SK-N-SH (cell line): ENCODE measurements around the gene GYPC. TPM values are rescaled to one million over a fixed set of nuclear protein-coding genes. Genes with fewer than 3 reads are reported as not detected.

ENCODE experiments used
- CTCF ChIA-PET: fragments of 300-600, 350-600 bp; formaldehyde crosslinking; extraction: SDS; loops from one replicate; lab custom pipeline; 2021; lab: Yijun Ruan, JAX
- POLR2A ChIA-PET: fragments of 350-600 bp; sonication (Branson Sonifier 250); formaldehyde crosslinking; extraction: SDS; loops from one replicate; lab custom pipeline; 2020; ENCODE audit warnings: antibody characterized with exemption, inconsistent platforms; lab: Yijun Ruan, JAX
- DNase-seq: peaks from one replicate; pipeline ENCODE4 v3.0.0; 2012
- H2AFZ ChIP-seq: fragments of 200-600 bp; sonication (generic); 2 replicates; pipeline ENCODE4 v1.8.1; 2016; ENCODE audit warnings: antibody characterized with exemption, mild to moderate bottlenecking, low read depth
- H3F3A ChIP-seq: fragments of 200-600 bp; sonication (generic); replicated peaks from 2 replicates; pipeline ENCODE3; 2016; ENCODE audit warnings: antibody characterized with exemption, mild to moderate bottlenecking; ENCODE audit not compliant: insufficient read depth
- H3K27ac ChIP-seq, 2 experiments: fragments of 200-500 bp in 1 of 2; fragments of 200-600 bp in 1 of 2; sonication (Bioruptor generic) in 1 of 2; sonication (generic), shearing (Covaris generic) in 1 of 2; 2 replicates each; pipeline versions ENCODE4 v1.5.1 to v1.6.1; 2014 to 2016; ENCODE audit warnings: low read depth in 2 of 2, inconsistent platforms in 1 of 2, low read length in 1 of 2, mild to moderate bottlenecking in 1 of 2, mixed read lengths in 1 of 2
- H3K27me3 ChIP-seq: fragments of 200-600 bp; sonication (generic), shearing (Covaris generic); 2 replicates; pipeline ENCODE4 v1.6.1; 2016; ENCODE audit warnings: mixed run types; ENCODE audit not compliant: insufficient read depth
- H3K36me3 ChIP-seq, 2 experiments: fragments of 200-500 bp in 1 of 2; fragments of 200-600 bp in 1 of 2; sonication (Bioruptor generic) in 1 of 2; sonication (generic) in 1 of 2; replicated peaks in 1 of 2; 2 replicates each; pipeline versions ENCODE3 to v1.5.1; 2014 to 2016; ENCODE audit warnings: low read length in 1 of 2, mild to moderate bottlenecking in 1 of 2; ENCODE audit not compliant: insufficient read depth in 2 of 2, control insufficient read depth in 1 of 2
- H3K4me1 ChIP-seq, 2 experiments: fragments of 200-500 bp in 1 of 2; fragments of 200-600 bp in 1 of 2; sonication (Bioruptor generic) in 1 of 2; sonication (generic), shearing (Covaris generic) in 1 of 2; 2 replicates each; pipeline versions ENCODE4 v1.5.1 to v1.6.1; 2014 to 2016; ENCODE audit warnings: low read depth in 1 of 2, low read length in 1 of 2, mixed run types in 1 of 2; ENCODE audit not compliant: insufficient read depth in 2 of 2, control insufficient read depth in 1 of 2
- H3K4me2 ChIP-seq: fragments of 200-600 bp; sonication (generic), shearing (Covaris generic); 2 replicates; pipeline ENCODE4 v1.6.1; 2017; ENCODE audit warnings: mixed run types
- H3K4me3 ChIP-seq, 2 experiments: fragments of 200-500 bp in 1 of 2; fragments of 200-600 bp in 1 of 2; sonication (Bioruptor generic) in 1 of 2; sonication (generic), shearing (Covaris generic) in 1 of 2; 2 replicates each; pipeline versions ENCODE4 v1.5.1 to v1.8.1; 2014 to 2016; ENCODE audit warnings: low read depth in 2 of 2, inconsistent platforms in 1 of 2, low read length in 1 of 2, mild to moderate bottlenecking in 1 of 2, mixed read lengths in 1 of 2, moderate library complexity in 1 of 2
- H3K79me2 ChIP-seq: fragments of 200-600 bp; sonication (generic); 2 replicates; pipeline ENCODE4 v1.8.1; 2017; ENCODE audit warnings: mild to moderate bottlenecking; ENCODE audit not compliant: insufficient read depth
- H3K9ac ChIP-seq: fragments of 200-600 bp; sonication (generic); 2 replicates; pipeline ENCODE4 v1.6.1; 2017; ENCODE audit warnings: mixed run types
- H3K9me2 ChIP-seq: fragments of 200-600 bp; sonication (generic); 2 replicates; pipeline ENCODE4 v1.6.1; 2017; ENCODE audit warnings: mixed run types
- H3K9me3 ChIP-seq: fragments of 200-600 bp; sonication (generic); 2 replicates; pipeline ENCODE4 v1.6.1; 2017; ENCODE audit warnings: mixed run types, mild to moderate bottlenecking, moderate library complexity
- H4K20me1 ChIP-seq: fragments of 200-600 bp; sonication (generic); 2 replicates; pipeline ENCODE4 v1.6.1; 2017; ENCODE audit warnings: mild to moderate bottlenecking, mixed run types; ENCODE audit not compliant: insufficient read depth
- EP300 ChIP-seq, 2 experiments: IDR thresholded peaks; 2 replicates each; pipeline versions ENCODE4 v1.4.0 to v1.6.1; 2012; ENCODE audit warnings: borderline replicate concordance in 1 of 2, low read depth in 1 of 2, low read length in 1 of 2
- EZH2phosphoT487 ChIP-seq: fragments of 200-600 bp; sonication (generic); IDR thresholded peaks from 2 replicates; pipeline ENCODE4 v1.6.1; 2017; ENCODE audit warnings: low read depth, mixed run types, mild to moderate bottlenecking, antibody characterized with exemption, moderate library complexity, borderline replicate concordance
- IRF3 ChIP-seq: fragments of 150-350 bp; IDR thresholded peaks from 2 replicates; pipeline ENCODE4 v1.6.1; 2016; ENCODE audit warnings: mild to moderate bottlenecking, low read depth, low read length
- POLR2AphosphoS5 ChIP-seq: IDR thresholded peaks from 2 replicates; pipeline ENCODE4 v1.6.1; 2012; ENCODE audit warnings: low read depth, low read length
- RAD21 ChIP-seq: IDR thresholded peaks from 2 replicates; pipeline ENCODE4 v1.6.1; 2012; ENCODE audit warnings: mild to moderate bottlenecking, low read length
- RFX5 ChIP-seq: IDR thresholded peaks from 2 replicates; pipeline ENCODE4 v1.6.1; 2012; ENCODE audit warnings: mild to moderate bottlenecking, improper control_type of control experiment, low read length
- RXRA ChIP-seq: IDR thresholded peaks from 2 replicates; pipeline ENCODE4 v1.4.0; 2012; ENCODE audit warnings: low read depth, mild to moderate bottlenecking, borderline replicate concordance
- SIN3A ChIP-seq: IDR thresholded peaks from 2 replicates; pipeline ENCODE4 v1.6.1; 2012; ENCODE audit warnings: low read depth, mild to moderate bottlenecking, low read length, moderate library complexity, borderline replicate concordance
- TCF12 ChIP-seq: IDR thresholded peaks from 2 replicates; pipeline ENCODE4 v1.4.0; 2012
- TEAD4 ChIP-seq: IDR thresholded peaks from 2 replicates; pipeline ENCODE4 v1.4.0; 2012; ENCODE audit warnings: mild to moderate bottlenecking, borderline replicate concordance; ENCODE audit not compliant: insufficient read depth
- USF2 ChIP-seq: fragments of 150-350 bp; IDR thresholded peaks from 2 replicates; pipeline ENCODE4 v1.6.1; 2017; ENCODE audit warnings: antibody characterized with exemption, low read length, low read depth, borderline replicate concordance
- WGBS: methylation state at CpG from one replicate; pipeline ENCODE4 v1.1.6; 2017; ENCODE audit warnings: low lambda C conversion rate; 5-methylcytosine and 5-hydroxymethylcytosine counted together
- polyA plus RNA-seq, 3 experiments: library from polyadenylated mRNA; depleted of rRNA; stranded (reverse); fragments of >200 nt; gene quantifications; 2 replicates each; pipeline ENCODE4 v1.2.3, GENCODE V29; 2012
- TF ChIP-seq, protein P1 (sequence below): IDR thresholded peaks from 2 replicates; pipeline ENCODE4 v1.6.1; 2012; ENCODE audit warnings: mild to moderate bottlenecking, low read depth, low read length, moderate library complexity
- TF ChIP-seq, protein P2 (sequence below): fragments of 200-600 bp; sonication (generic); IDR thresholded peaks from 2 replicates; pipeline ENCODE4 v1.6.1; 2017; ENCODE audit warnings: antibody characterized with exemption, mild to moderate bottlenecking, moderate library complexity
- TF ChIP-seq, protein P3 (sequence below): IDR thresholded peaks from 2 replicates; pipeline ENCODE4; 2012
- TF ChIP-seq, protein P4 (sequence below): IDR thresholded peaks from 2 replicates; pipeline ENCODE4 v1.4.0; 2012; ENCODE audit warnings: low read depth, borderline replicate concordance

The GYPC gene
- polyA plus RNA-seq, 1 of the 3 experiments (the other 2 are of a cell fraction) = not detected

- TF ChIP-seq, protein P1, sequence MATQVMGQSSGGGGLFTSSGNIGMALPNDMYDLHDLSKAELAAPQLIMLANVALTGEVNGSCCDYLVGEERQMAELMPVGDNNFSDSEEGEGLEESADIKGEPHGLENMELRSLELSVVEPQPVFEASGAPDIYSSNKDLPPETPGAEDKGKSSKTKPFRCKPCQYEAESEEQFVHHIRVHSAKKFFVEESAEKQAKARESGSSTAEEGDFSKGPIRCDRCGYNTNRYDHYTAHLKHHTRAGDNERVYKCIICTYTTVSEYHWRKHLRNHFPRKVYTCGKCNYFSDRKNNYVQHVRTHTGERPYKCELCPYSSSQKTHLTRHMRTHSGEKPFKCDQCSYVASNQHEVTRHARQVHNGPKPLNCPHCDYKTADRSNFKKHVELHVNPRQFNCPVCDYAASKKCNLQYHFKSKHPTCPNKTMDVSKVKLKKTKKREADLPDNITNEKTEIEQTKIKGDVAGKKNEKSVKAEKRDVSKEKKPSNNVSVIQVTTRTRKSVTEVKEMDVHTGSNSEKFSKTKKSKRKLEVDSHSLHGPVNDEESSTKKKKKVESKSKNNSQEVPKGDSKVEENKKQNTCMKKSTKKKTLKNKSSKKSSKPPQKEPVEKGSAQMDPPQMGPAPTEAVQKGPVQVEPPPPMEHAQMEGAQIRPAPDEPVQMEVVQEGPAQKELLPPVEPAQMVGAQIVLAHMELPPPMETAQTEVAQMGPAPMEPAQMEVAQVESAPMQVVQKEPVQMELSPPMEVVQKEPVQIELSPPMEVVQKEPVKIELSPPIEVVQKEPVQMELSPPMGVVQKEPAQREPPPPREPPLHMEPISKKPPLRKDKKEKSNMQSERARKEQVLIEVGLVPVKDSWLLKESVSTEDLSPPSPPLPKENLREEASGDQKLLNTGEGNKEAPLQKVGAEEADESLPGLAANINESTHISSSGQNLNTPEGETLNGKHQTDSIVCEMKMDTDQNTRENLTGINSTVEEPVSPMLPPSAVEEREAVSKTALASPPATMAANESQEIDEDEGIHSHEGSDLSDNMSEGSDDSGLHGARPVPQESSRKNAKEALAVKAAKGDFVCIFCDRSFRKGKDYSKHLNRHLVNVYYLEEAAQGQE = no peak
- no peak for TF ChIP-seq RAD21
Observed at GRCh38 chr2:126652323-126652891, 3.6 kb upstream of the GYPC start (continued).

- peak; percentile 4 for DNase-seq
- no peak overlapping the region for H3K4me2 ChIP-seq
- H3K4me3 ChIP-seq = no peak overlapping the region
- H3K9me3 ChIP-seq = no peaks in the 10 kb centered on the region
- H2AFZ ChIP-seq = no peak overlapping the region
- H4K20me1 ChIP-seq = no peaks in the 10 kb centered on the region
- H3K4me1 ChIP-seq = no peaks in the 10 kb centered on the region; a peak in 1 of 4 replicates
- H3F3A ChIP-seq = no peaks in the 10 kb centered on the region
- POLR2A ChIA-PET = no interaction called here
- no peaks in the 10 kb centered on the region for H3K79me2 ChIP-seq
- no peaks in the 10 kb centered on the region for H3K9me2 ChIP-seq
- no peak overlapping the region for H3K9ac ChIP-seq
- TF ChIP-seq RAD21 = no peak
- no peaks in the 10 kb centered on the region for H3K27me3 ChIP-seq
- H3K36me3 ChIP-seq = no peaks in the 10 kb centered on the region
- no peak overlapping the region for H3K27ac ChIP-seq
- CTCF ChIA-PET = interaction anchor here (1.1 kb wide), 1 partner anchor 21 kb away, joined by 3 read pairs; no protein-coding TSS in a partner anchor
- 28% methylated on average over 4 of the region's 4 CpGs for WGBS
Observed at GRCh38 chr2:126653109-126653508, 2.8 kb upstream of the GYPC start.

DNA sequence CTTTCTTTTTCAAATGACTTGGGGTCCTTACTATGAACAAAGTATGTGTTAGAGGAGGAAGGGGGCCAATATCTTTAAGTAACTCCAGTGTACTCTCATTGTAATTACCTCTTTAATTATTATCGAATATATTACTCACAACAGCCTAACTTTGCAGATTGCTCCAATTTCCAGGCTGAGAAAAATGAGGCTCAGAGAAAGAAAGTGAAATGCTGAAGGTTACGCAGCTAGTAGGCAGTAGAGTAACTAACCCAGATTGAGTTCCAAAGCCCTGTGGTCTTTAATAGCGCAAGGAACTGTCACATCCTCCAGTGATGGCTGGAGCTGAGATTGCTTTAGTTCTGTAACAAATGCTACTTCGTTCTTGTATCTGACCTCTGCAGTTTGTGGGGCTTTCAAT, 2.2 kb upstream of the GYPC start:
- Histone ChIP-seq H3F3A (no peaks in the 10 kb centered on the region), H3K27me3 (no peaks in the 10 kb centered on the region), H3K36me3 (no peaks in the 10 kb centered on the region), H3K4me3 (no peak overlapping the region), H3K9ac (no peak overlapping the region), H3K4me1 (no peaks in the 10 kb centered on the region; a peak in 1 of 4 replicates), H3K27ac (no peak overlapping the region), H3K79me2 (no peaks in the 10 kb centered on the region), H3K4me2 (no peak overlapping the region), H3K9me2 (no peaks in the 10 kb centered on the region), H2AFZ (no peak overlapping the region), H3K9me3 (no peaks in the 10 kb centered on the region), H4K20me1 (no peaks in the 10 kb centered on the region)
- ChIA-PET POLR2A (no interaction called here), CTCF (interaction anchor here (1.1 kb wide), 1 partner anchor 22 kb away, joined by 3 read pairs; no protein-coding TSS in a partner anchor)
- WGBS = 24% methylated on average over 4 of the region's 4 CpGs
- peak; percentile 2 for DNase-seq
- TF ChIP-seq RFX5 (no peak), EP300 (IDR thresholded peaks at IDR 0.05; ENCODE audit: borderline replicate concordance in 1 of 2, low read depth in 1 of 2, low read length in 1 of 2) (no peak), RXRA (no peak), EZH2phosphoT487 (no peak), SIN3A (no peak), IRF3 (no peak), TCF12 (no peak), POLR2AphosphoS5 (no peak), USF2 (no peak), TEAD4 (no peak)
- TF ChIP-seq, protein P2, sequence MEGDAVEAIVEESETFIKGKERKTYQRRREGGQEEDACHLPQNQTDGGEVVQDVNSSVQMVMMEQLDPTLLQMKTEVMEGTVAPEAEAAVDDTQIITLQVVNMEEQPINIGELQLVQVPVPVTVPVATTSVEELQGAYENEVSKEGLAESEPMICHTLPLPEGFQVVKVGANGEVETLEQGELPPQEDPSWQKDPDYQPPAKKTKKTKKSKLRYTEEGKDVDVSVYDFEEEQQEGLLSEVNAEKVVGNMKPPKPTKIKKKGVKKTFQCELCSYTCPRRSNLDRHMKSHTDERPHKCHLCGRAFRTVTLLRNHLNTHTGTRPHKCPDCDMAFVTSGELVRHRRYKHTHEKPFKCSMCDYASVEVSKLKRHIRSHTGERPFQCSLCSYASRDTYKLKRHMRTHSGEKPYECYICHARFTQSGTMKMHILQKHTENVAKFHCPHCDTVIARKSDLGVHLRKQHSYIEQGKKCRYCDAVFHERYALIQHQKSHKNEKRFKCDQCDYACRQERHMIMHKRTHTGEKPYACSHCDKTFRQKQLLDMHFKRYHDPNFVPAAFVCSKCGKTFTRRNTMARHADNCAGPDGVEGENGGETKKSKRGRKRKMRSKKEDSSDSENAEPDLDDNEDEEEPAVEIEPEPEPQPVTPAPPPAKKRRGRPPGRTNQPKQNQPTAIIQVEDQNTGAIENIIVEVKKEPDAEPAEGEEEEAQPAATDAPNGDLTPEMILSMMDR = no peak
- TF ChIP-seq, protein P3, sequence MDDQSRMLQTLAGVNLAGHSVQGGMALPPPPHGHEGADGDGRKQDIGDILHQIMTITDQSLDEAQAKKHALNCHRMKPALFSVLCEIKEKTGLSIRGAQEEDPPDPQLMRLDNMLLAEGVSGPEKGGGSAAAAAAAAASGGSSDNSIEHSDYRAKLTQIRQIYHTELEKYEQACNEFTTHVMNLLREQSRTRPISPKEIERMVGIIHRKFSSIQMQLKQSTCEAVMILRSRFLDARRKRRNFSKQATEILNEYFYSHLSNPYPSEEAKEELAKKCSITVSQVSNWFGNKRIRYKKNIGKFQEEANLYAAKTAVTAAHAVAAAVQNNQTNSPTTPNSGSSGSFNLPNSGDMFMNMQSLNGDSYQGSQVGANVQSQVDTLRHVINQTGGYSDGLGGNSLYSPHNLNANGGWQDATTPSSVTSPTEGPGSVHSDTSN = no peak
- TF ChIP-seq, protein P4, sequence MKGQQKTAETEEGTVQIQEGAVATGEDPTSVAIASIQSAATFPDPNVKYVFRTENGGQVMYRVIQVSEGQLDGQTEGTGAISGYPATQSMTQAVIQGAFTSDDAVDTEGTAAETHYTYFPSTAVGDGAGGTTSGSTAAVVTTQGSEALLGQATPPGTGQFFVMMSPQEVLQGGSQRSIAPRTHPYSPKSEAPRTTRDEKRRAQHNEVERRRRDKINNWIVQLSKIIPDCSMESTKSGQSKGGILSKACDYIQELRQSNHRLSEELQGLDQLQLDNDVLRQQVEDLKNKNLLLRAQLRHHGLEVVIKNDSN = no peak
